ENCODE measurements around the gene THSD7B.

- TF ChIP-seq CTCF (IDR thresholded peaks at IDR 0.05) (no peak), POLR2A (IDR thresholded peaks at IDR 0.05) (no peak)
Measured at GRCh38 chr2:137383391-137383790, 618.0 kb downstream of the THSD7B start.

Data from Peyer's patch (tissue), 4 donors.